ENCODE measurements around the gene SNX33.
"Not testable (repeated sequence)": the region's sequence is repeated elsewhere in the genome, so short reads cannot be mapped to it uniquely, and the experiment has no call there.

The SNX33 gene

DNA sequence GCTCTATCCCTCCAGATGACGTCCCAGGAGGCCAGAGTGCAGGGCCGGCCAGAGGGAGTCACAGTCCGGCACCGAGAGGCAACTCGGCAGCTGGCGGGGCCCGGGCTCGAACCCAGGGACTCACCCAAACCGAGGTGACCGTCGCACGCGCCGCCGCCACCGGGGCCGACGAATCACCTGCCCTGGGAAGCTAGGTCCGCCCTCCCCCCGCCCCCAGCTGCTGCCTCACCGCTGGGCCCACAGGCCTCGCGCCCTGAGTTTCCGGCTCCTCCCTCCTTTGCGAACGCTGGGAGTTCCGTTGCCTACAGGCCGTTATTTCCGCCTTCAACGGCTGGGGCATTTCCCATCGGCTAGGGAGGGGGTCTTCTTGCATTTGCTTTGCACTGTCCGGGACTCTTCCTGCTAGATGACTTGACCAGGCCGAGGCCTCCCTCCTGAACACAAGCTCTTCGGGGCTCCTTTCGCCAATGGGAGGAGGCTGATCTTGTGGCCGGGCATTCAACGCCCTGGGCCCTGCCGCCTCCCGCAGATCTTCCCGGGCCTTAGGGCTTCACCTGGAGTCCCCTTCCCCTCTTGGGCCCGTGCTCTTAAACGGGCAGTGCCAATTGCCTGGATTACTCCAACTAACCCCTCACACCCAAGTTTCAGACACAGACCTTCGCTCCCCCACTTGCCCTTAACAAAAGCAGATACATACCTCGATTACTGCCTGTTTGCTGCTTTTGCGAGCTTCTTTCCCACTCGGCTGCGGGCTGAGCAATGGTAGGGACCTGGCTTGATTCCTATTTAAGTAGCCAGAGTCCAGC is 22.0 kb upstream of the SNX33 start, which contains the start of gene SNUPN:
Gene SNUPN, minus strand, starts transcription at position 184 of the 806 bp plus-strand sequence. CDS start 4,674 bp downstream, outside the sequence.
- peak within 1 kb of the TSS; percentile 97 for H3K27ac ChIP-seq (ENCODE audit: low read depth, low read length)
- H3K9ac ChIP-seq (ENCODE audit: low read length in 5 of 5): peak within 1 kb of the TSS; percentile 85 to 97 (median 90)
- no peaks in the 10 kb centered on the region for H3K9me3 ChIP-seq (ENCODE audit: control insufficient read depth in 5 of 5, low read length in 5 of 5)
- no peaks in the 10 kb centered on the region for H3K36me3 ChIP-seq (ENCODE audit: control insufficient read depth in 5 of 5, insufficient read depth in 5 of 5, low read length in 5 of 5)
- no peaks in the 10 kb centered on the region for H3K27me3 ChIP-seq (ENCODE audit: control insufficient read depth in 5 of 5, insufficient read depth in 4 of 5, low read length in 5 of 5)
- peak within 1 kb of the TSS; percentile 83 to 94 (median 89) for H3K4me3 ChIP-seq (ENCODE audit: low read depth in 1 of 5, low read length in 5 of 5)
- H3K4me1 ChIP-seq (ENCODE audit: control insufficient read depth in 5 of 5, insufficient read depth in 5 of 5, low read length in 5 of 5): peaks cover 4 to 23% (median 20%) of the 10 kb centered on the region in 5 donors

- H3K36me3 ChIP-seq (ENCODE audit: control insufficient read depth in 5 of 5, insufficient read depth in 5 of 5, low read length in 5 of 5): no peaks in the 10 kb centered on the region
These were observed 15.8 kb upstream of the SNX33 start for GRCh38 chr15:75631935-75632334.

GRCh38 chr15:75633922-75634321 is 13.8 kb upstream of the SNX33 start:
- H3K9me3 ChIP-seq (ENCODE audit: control insufficient read depth in 5 of 5, low read length in 5 of 5); H3K4me3 ChIP-seq (ENCODE audit: low read depth in 1 of 5, low read length in 5 of 5); H3K9ac ChIP-seq (ENCODE audit: low read length in 5 of 5); H3K27me3 ChIP-seq (ENCODE audit: control insufficient read depth in 5 of 5, insufficient read depth in 4 of 5, low read length in 5 of 5); H3K27ac ChIP-seq (ENCODE audit: low read depth, low read length); H3K36me3 ChIP-seq (ENCODE audit: control insufficient read depth in 5 of 5, insufficient read depth in 5 of 5, low read length in 5 of 5): not testable (repeated sequence)
- peaks cover 10 to 22% (median 22%) of the 10 kb centered on the region in 5 donors for H3K4me1 ChIP-seq (ENCODE audit: control insufficient read depth in 5 of 5, insufficient read depth in 5 of 5, low read length in 5 of 5)

More at GRCh38 chr15:75631935-75632334, 15.8 kb upstream of the SNX33 start:
- no peaks in the 10 kb centered on the region for H3K9me3 ChIP-seq (ENCODE audit: control insufficient read depth in 5 of 5, low read length in 5 of 5)
- H3K27me3 ChIP-seq (ENCODE audit: control insufficient read depth in 5 of 5, insufficient read depth in 4 of 5, low read length in 5 of 5): no peaks in the 10 kb centered on the region
- H3K9ac ChIP-seq (ENCODE audit: low read length in 5 of 5): no peak overlapping the region
- no peak overlapping the region for H3K27ac ChIP-seq (ENCODE audit: low read depth, low read length)
- no peak overlapping the region for H3K4me3 ChIP-seq (ENCODE audit: low read depth in 1 of 5, low read length in 5 of 5)
- H3K4me1 ChIP-seq (ENCODE audit: control insufficient read depth in 5 of 5, insufficient read depth in 5 of 5, low read length in 5 of 5): peaks cover 0 to 2% (median 2%) of the 10 kb centered on the region in 5 donors

DNA sequence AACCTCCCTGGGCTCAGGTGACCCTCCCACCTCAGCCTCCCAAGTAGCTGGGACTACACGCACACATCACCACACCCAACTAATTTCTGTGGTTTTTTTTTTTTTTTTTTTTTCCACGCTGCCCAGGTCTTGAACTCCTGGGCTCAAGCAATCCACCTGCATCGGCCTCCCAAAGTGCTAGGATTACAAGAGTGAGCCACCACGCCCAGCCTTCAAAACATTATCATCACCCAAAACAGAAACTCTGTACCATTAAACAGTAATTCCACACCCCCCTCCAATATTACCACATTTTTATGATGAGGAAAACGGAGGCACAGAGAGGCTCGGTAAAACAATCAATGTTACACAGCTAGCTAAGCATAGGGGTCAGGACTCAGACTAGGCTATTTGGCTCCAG is 11.7 kb upstream of the SNX33 start:
- Histone ChIP-seq H3K27me3 (ENCODE audit: control insufficient read depth in 5 of 5, insufficient read depth in 4 of 5, low read length in 5 of 5) (no peaks in the 10 kb centered on the region), H3K9me3 (ENCODE audit: control insufficient read depth in 5 of 5, low read length in 5 of 5) (no peaks in the 10 kb centered on the region), H3K4me3 (ENCODE audit: low read depth in 1 of 5, low read length in 5 of 5) (no peak overlapping the region), H3K9ac (ENCODE audit: low read length in 5 of 5) (no peak overlapping the region), H3K27ac (ENCODE audit: low read depth, low read length) (no peak overlapping the region), H3K36me3 (ENCODE audit: control insufficient read depth in 5 of 5, insufficient read depth in 5 of 5, low read length in 5 of 5) (no peaks in the 10 kb centered on the region), H3K4me1 (ENCODE audit: control insufficient read depth in 5 of 5, insufficient read depth in 5 of 5, low read length in 5 of 5) (peaks cover 13 to 41% (median 39%) of the 10 kb centered on the region in 5 donors)

DNA sequence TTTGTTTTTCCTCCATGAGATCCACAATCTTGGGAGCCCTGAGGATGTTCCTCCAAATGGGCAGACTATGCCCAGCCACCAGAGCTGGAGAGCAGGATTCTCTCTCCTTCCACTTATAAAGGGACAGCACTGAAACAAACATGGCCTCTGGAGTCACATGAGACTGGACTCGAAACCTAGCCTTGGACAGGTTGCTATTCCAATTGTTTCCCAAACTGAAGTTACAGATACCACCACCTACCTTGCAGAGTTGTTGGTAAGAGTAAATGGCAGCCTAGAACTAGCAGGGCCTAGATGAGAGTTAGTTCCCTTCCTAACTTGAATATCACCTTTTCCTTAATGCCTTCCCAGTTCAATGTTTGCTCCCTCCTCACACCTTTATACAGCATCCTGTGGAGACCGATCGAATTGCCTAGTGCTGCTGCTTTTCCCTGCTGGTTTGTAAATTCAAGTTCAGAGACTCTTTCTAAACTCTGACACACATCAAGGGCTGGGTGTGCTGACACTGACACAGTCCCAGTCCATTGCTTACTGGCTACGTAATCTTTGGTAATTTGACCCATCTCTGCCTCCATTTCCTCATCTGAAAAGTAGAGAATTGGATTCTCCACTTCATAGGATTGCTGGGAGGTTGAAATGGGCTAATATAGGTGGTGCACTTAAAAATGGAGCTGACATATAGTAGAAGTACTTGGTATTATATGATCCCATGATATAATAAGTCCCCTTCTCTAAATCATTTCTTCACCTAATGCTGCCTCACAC is 10.3 kb upstream of the SNX33 start:
- Histone ChIP-seq H3K27ac (ENCODE audit: low read depth, low read length) (peak overlapping the region; percentile 88), H3K9ac (ENCODE audit: low read length in 5 of 5) (peak overlapping the region; percentile 49 to 87 (median 65))

DNA sequence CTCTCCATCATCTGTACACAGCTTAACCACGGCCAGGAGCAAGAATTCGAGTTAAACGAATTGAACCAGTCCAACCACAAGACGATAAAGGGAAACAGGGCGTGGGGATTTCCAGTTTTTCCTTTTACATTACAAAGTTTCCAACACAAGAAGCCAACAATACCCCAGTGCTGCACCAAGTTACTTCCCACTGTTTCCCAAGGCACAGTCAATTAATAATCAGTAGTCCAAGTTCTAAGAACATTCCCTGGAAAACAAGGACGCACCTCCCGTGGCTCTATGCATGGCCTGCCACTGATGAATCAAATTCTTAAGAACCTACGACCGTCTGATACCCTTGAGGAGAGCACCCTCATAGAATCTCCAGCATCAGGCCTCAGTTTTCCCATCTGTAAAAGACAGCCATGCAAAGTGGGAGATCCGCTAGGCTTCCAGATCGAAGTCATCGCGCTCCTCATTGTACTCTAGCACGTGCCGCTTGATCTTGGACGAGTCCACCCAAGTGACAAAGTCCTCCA is 8.5 kb upstream of the SNX33 start:
- Histone ChIP-seq H3K27me3 (ENCODE audit: control insufficient read depth in 5 of 5, insufficient read depth in 4 of 5, low read length in 5 of 5) (no peaks in the 10 kb centered on the region), H3K4me1 (ENCODE audit: control insufficient read depth in 5 of 5, insufficient read depth in 5 of 5, low read length in 5 of 5) (peaks cover 13 to 41% (median 39%) of the 10 kb centered on the region in 5 donors), H3K36me3 (ENCODE audit: control insufficient read depth in 5 of 5, insufficient read depth in 5 of 5, low read length in 5 of 5) (no peaks in the 10 kb centered on the region), H3K9me3 (ENCODE audit: control insufficient read depth in 5 of 5, low read length in 5 of 5) (no peaks in the 10 kb centered on the region), H3K4me3 (ENCODE audit: low read depth in 1 of 5, low read length in 5 of 5) (peak overlapping the region; percentile 94 to 100 (median 97)), H3K27ac (ENCODE audit: low read depth, low read length) (peak overlapping the region; percentile 88), H3K9ac (ENCODE audit: low read length in 5 of 5) (peak overlapping the region; percentile 75 to 87 (median 78))

More for the DNA sequence above, 10.3 kb upstream of the SNX33 start:
- no peaks in the 10 kb centered on the region for H3K9me3 ChIP-seq (ENCODE audit: control insufficient read depth in 5 of 5, low read length in 5 of 5)
- peaks cover 13 to 41% (median 39%) of the 10 kb centered on the region in 5 donors for H3K4me1 ChIP-seq (ENCODE audit: control insufficient read depth in 5 of 5, insufficient read depth in 5 of 5, low read length in 5 of 5)
- H3K4me3 ChIP-seq (ENCODE audit: low read depth in 1 of 5, low read length in 5 of 5): peak overlapping the region in 4 of 5 donors; percentile 27 to 100 (median 79)
- no peaks in the 10 kb centered on the region for H3K36me3 ChIP-seq (ENCODE audit: control insufficient read depth in 5 of 5, insufficient read depth in 5 of 5, low read length in 5 of 5)
- no peaks in the 10 kb centered on the region for H3K27me3 ChIP-seq (ENCODE audit: control insufficient read depth in 5 of 5, insufficient read depth in 4 of 5, low read length in 5 of 5)

- Histone ChIP-seq H3K9ac (ENCODE audit: low read length in 5 of 5) (peak within 1 kb of the TSS; percentile 75 to 87 (median 78)), H3K27me3 (ENCODE audit: control insufficient read depth in 5 of 5, insufficient read depth in 4 of 5, low read length in 5 of 5) (no peaks in the 10 kb centered on the region), H3K27ac (ENCODE audit: low read depth, low read length) (peak within 1 kb of the TSS; percentile 88), H3K4me1 (ENCODE audit: control insufficient read depth in 5 of 5, insufficient read depth in 5 of 5, low read length in 5 of 5) (peaks cover 13 to 41% (median 39%) of the 10 kb centered on the region in 5 donors), H3K9me3 (ENCODE audit: control insufficient read depth in 5 of 5, low read length in 5 of 5) (no peaks in the 10 kb centered on the region), H3K36me3 (ENCODE audit: control insufficient read depth in 5 of 5, insufficient read depth in 5 of 5, low read length in 5 of 5) (no peaks in the 10 kb centered on the region), H3K4me3 (ENCODE audit: low read depth in 1 of 5, low read length in 5 of 5) (peak within 1 kb of the TSS; percentile 94 to 100 (median 97))
These were observed 7.8 kb upstream of the SNX33 start, which contains the start of gene IMP3 for GRCh38 chr15:75639709-75640482. Gene IMP3, minus strand, starts transcription at chr15:75640224. Its CDS starts 56 bp downstream, at chr15:75640168.

- H3K4me1 ChIP-seq (ENCODE audit: control insufficient read depth in 5 of 5, insufficient read depth in 5 of 5, low read length in 5 of 5): peaks cover 13 to 41% (median 39%) of the 10 kb centered on the region in 5 donors
- no peaks in the 10 kb centered on the region for H3K9me3 ChIP-seq (ENCODE audit: control insufficient read depth in 5 of 5, low read length in 5 of 5)
- peak overlapping the region; percentile 26 to 87 (median 76) for H3K9ac ChIP-seq (ENCODE audit: low read length in 5 of 5)
- H3K27ac ChIP-seq (ENCODE audit: low read depth, low read length): peak overlapping the region; percentile 88
- no peaks in the 10 kb centered on the region for H3K27me3 ChIP-seq (ENCODE audit: control insufficient read depth in 5 of 5, insufficient read depth in 4 of 5, low read length in 5 of 5)
- H3K36me3 ChIP-seq (ENCODE audit: control insufficient read depth in 5 of 5, insufficient read depth in 5 of 5, low read length in 5 of 5): no peaks in the 10 kb centered on the region
- peak overlapping the region; percentile 85 to 100 (median 97) for H3K4me3 ChIP-seq (ENCODE audit: low read depth in 1 of 5, low read length in 5 of 5)
These were observed 7.1 kb upstream of the SNX33 start for GRCh38 chr15:75640483-75641178.

DNA sequence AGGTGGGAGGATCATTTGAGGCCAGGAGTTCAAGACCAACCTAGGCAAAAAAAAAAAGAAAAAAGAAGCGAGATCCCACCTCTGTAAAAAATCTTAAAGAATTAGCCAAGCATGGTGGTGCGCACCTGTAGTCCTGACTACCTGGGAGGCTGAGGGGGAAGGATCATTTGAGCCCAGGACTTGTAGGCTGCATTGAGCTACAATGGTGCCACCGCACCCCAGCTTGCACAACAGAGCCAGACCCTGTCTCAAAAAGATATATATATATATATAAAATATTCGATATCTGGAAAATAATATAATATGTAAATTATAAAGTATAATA is 6.6 kb upstream of the SNX33 start:
- Histone ChIP-seq H3K4me3 (ENCODE audit: low read depth in 1 of 5, low read length in 5 of 5) (no peak overlapping the region), H3K4me1 (ENCODE audit: control insufficient read depth in 5 of 5, insufficient read depth in 5 of 5, low read length in 5 of 5) (peaks cover 13 to 44% (median 41%) of the 10 kb centered on the region in 5 donors), H3K9ac (ENCODE audit: low read length in 5 of 5) (peak overlapping the region in 1 of 5 donors; percentile 76), H3K36me3 (ENCODE audit: control insufficient read depth in 5 of 5, insufficient read depth in 5 of 5, low read length in 5 of 5) (no peaks in the 10 kb centered on the region), H3K27me3 (ENCODE audit: control insufficient read depth in 5 of 5, insufficient read depth in 4 of 5, low read length in 5 of 5) (no peaks in the 10 kb centered on the region), H3K9me3 (ENCODE audit: control insufficient read depth in 5 of 5, low read length in 5 of 5) (no peaks in the 10 kb centered on the region), H3K27ac (ENCODE audit: low read depth, low read length) (peak overlapping the region; percentile 88)

Data from subcutaneous abdominal adipose tissue (tissue), 5 donors.